ENCODE data around the gene PAMR1.
"Not testable (repeated sequence)": the region's sequence is repeated elsewhere in the genome, so short reads cannot be mapped to it uniquely, and the experiment has no call there.

PAMR1 gene

GRCh38 chr11:35522091-35522490, 3.3 kb downstream of the PAMR1 start:
- H3K27me3 ChIP-seq (replicated peaks; ENCODE audit: control insufficient read depth, insufficient read depth, low read length); H3K36me3 ChIP-seq (ENCODE audit: control insufficient read depth, insufficient read depth, low read length, severe bottlenecking); H3K9ac ChIP-seq (ENCODE audit: low read length); H3K4me3 ChIP-seq (ENCODE audit: low read length); H3K9me3 ChIP-seq (ENCODE audit: control insufficient read depth, low read length); DNase-seq (ENCODE audit: low read depth): not testable (repeated sequence)
- peaks cover 34% of the 10 kb centered on the region for H3K4me1 ChIP-seq (ENCODE audit: control insufficient read depth, insufficient read depth, low read length)

- Histone ChIP-seq H3K27me3 (replicated peaks; ENCODE audit: control insufficient read depth, insufficient read depth, low read length) (no peaks in the 10 kb centered on the region), H3K4me3 (ENCODE audit: low read length) (no peak overlapping the region), H3K4me1 (ENCODE audit: control insufficient read depth, insufficient read depth, low read length) (peaks cover 28% of the 10 kb centered on the region), H3K9ac (ENCODE audit: low read length) (no peak overlapping the region), H3K9me3 (ENCODE audit: control insufficient read depth, low read length) (no peaks in the 10 kb centered on the region), H3K36me3 (ENCODE audit: control insufficient read depth, insufficient read depth, low read length, severe bottlenecking) (no peaks in the 10 kb centered on the region)
- DNase-seq (ENCODE audit: low read depth): no peak
Observed at GRCh38 chr11:35520376-35520775, 5.0 kb downstream of the PAMR1 start.

- no peak overlapping the region for H3K4me3 ChIP-seq (ENCODE audit: low read length)
- H3K9ac ChIP-seq (ENCODE audit: low read length): no peak overlapping the region
- no peak for DNase-seq (ENCODE audit: low read depth)
- H3K9me3 ChIP-seq (ENCODE audit: control insufficient read depth, low read length): no peaks in the 10 kb centered on the region
- H3K4me1 ChIP-seq (ENCODE audit: control insufficient read depth, insufficient read depth, low read length): peaks cover 17% of the 10 kb centered on the region
- H3K27me3 ChIP-seq (replicated peaks; ENCODE audit: control insufficient read depth, insufficient read depth, low read length): no peaks in the 10 kb centered on the region
- H3K36me3 ChIP-seq (ENCODE audit: control insufficient read depth, insufficient read depth, low read length, severe bottlenecking): no peaks in the 10 kb centered on the region
Observed at GRCh38 chr11:35518766-35519165, 6.7 kb downstream of the PAMR1 start.

GRCh38 chr11:35517481-35517880, 7.9 kb downstream of the PAMR1 start:
- Histone ChIP-seq H3K4me3 (ENCODE audit: low read length) (no peak overlapping the region), H3K9ac (ENCODE audit: low read length) (no peak overlapping the region), H3K4me1 (ENCODE audit: control insufficient read depth, insufficient read depth, low read length) (peaks cover 6% of the 10 kb centered on the region), H3K27me3 (replicated peaks; ENCODE audit: control insufficient read depth, insufficient read depth, low read length) (no peaks in the 10 kb centered on the region), H3K36me3 (ENCODE audit: control insufficient read depth, insufficient read depth, low read length, severe bottlenecking) (no peaks in the 10 kb centered on the region), H3K9me3 (ENCODE audit: control insufficient read depth, low read length) (no peaks in the 10 kb centered on the region)
- no peak for DNase-seq (ENCODE audit: low read depth)

GRCh38 chr11:35516403-35516802, 9.0 kb downstream of the PAMR1 start:
- no peak overlapping the region for H3K4me3 ChIP-seq (ENCODE audit: low read length)
- no peaks in the 10 kb centered on the region for H3K9me3 ChIP-seq (ENCODE audit: control insufficient read depth, low read length)
- no peak for DNase-seq (ENCODE audit: low read depth)
- peaks cover 14% of the 10 kb centered on the region for H3K4me1 ChIP-seq (ENCODE audit: control insufficient read depth, insufficient read depth, low read length)
- H3K36me3 ChIP-seq (ENCODE audit: control insufficient read depth, insufficient read depth, low read length, severe bottlenecking): no peaks in the 10 kb centered on the region
- no peak overlapping the region for H3K9ac ChIP-seq (ENCODE audit: low read length)
- H3K27me3 ChIP-seq (replicated peaks; ENCODE audit: control insufficient read depth, insufficient read depth, low read length): no peaks in the 10 kb centered on the region

- no peaks in the 10 kb centered on the region for H3K27me3 ChIP-seq (replicated peaks; ENCODE audit: control insufficient read depth, insufficient read depth, low read length)
- peaks cover 20% of the 10 kb centered on the region for H3K4me1 ChIP-seq (ENCODE audit: control insufficient read depth, insufficient read depth, low read length)
- DNase-seq (ENCODE audit: low read depth): peak; percentile 85
- no peaks in the 10 kb centered on the region for H3K9me3 ChIP-seq (ENCODE audit: control insufficient read depth, low read length)
- no peak overlapping the region for H3K9ac ChIP-seq (ENCODE audit: low read length)
- no peaks in the 10 kb centered on the region for H3K36me3 ChIP-seq (ENCODE audit: control insufficient read depth, insufficient read depth, low read length, severe bottlenecking)
- no peak overlapping the region for H3K4me3 ChIP-seq (ENCODE audit: low read length)
Observed at GRCh38 chr11:35515224-35515623, 10.2 kb downstream of the PAMR1 start.

- peaks cover 20% of the 10 kb centered on the region for H3K4me1 ChIP-seq (ENCODE audit: control insufficient read depth, insufficient read depth, low read length)
- H3K9me3 ChIP-seq (ENCODE audit: control insufficient read depth, low read length): no peaks in the 10 kb centered on the region
- no peak overlapping the region for H3K9ac ChIP-seq (ENCODE audit: low read length)
- no peak overlapping the region for H3K4me3 ChIP-seq (ENCODE audit: low read length)
- no peaks in the 10 kb centered on the region for H3K36me3 ChIP-seq (ENCODE audit: control insufficient read depth, insufficient read depth, low read length, severe bottlenecking)
- DNase-seq (ENCODE audit: low read depth): no peak
- no peaks in the 10 kb centered on the region for H3K27me3 ChIP-seq (replicated peaks; ENCODE audit: control insufficient read depth, insufficient read depth, low read length)
Observed at GRCh38 chr11:35514481-35514880, 10.9 kb downstream of the PAMR1 start.

GRCh38 chr11:35511666-35512065, 13.8 kb downstream of the PAMR1 start:
- no peak overlapping the region for H3K4me3 ChIP-seq (ENCODE audit: low read length)
- H3K9me3 ChIP-seq (ENCODE audit: control insufficient read depth, low read length): peaks cover 5% of the 10 kb centered on the region
- H3K36me3 ChIP-seq (ENCODE audit: control insufficient read depth, insufficient read depth, low read length, severe bottlenecking): no peaks in the 10 kb centered on the region
- peaks cover 20% of the 10 kb centered on the region for H3K4me1 ChIP-seq (ENCODE audit: control insufficient read depth, insufficient read depth, low read length)
- no peaks in the 10 kb centered on the region for H3K27me3 ChIP-seq (replicated peaks; ENCODE audit: control insufficient read depth, insufficient read depth, low read length)
- peak; percentile 69 for DNase-seq (ENCODE audit: low read depth)
- no peak overlapping the region for H3K9ac ChIP-seq (ENCODE audit: low read length)

- peaks cover 5% of the 10 kb centered on the region for H3K9me3 ChIP-seq (ENCODE audit: control insufficient read depth, low read length)
- H3K4me1 ChIP-seq (ENCODE audit: control insufficient read depth, insufficient read depth, low read length): peaks cover 14% of the 10 kb centered on the region
- H3K9ac ChIP-seq (ENCODE audit: low read length): no peak overlapping the region
- DNase-seq (ENCODE audit: low read depth): no peak
- H3K27me3 ChIP-seq (replicated peaks; ENCODE audit: control insufficient read depth, insufficient read depth, low read length): no peaks in the 10 kb centered on the region
- no peak overlapping the region for H3K4me3 ChIP-seq (ENCODE audit: low read length)
- no peaks in the 10 kb centered on the region for H3K36me3 ChIP-seq (ENCODE audit: control insufficient read depth, insufficient read depth, low read length, severe bottlenecking)
Observed at GRCh38 chr11:35507688-35508087, 17.7 kb downstream of the PAMR1 start.

- no peak for DNase-seq (ENCODE audit: low read depth)
- Histone ChIP-seq H3K9ac (ENCODE audit: low read length) (no peak overlapping the region), H3K9me3 (ENCODE audit: control insufficient read depth, low read length) (no peaks in the 10 kb centered on the region), H3K4me1 (ENCODE audit: control insufficient read depth, insufficient read depth, low read length) (no peaks in the 10 kb centered on the region), H3K36me3 (ENCODE audit: control insufficient read depth, insufficient read depth, low read length, severe bottlenecking) (no peaks in the 10 kb centered on the region), H3K4me3 (ENCODE audit: low read length) (no peak overlapping the region), H3K27me3 (replicated peaks; ENCODE audit: control insufficient read depth, insufficient read depth, low read length) (no peaks in the 10 kb centered on the region)
Observed at GRCh38 chr11:35501776-35502175, 23.6 kb downstream of the PAMR1 start.

- no peaks in the 10 kb centered on the region for H3K36me3 ChIP-seq (ENCODE audit: control insufficient read depth, insufficient read depth, low read length, severe bottlenecking)
- no peak for DNase-seq (ENCODE audit: low read depth)
- H3K27me3 ChIP-seq (replicated peaks; ENCODE audit: control insufficient read depth, insufficient read depth, low read length): no peaks in the 10 kb centered on the region
- H3K4me3 ChIP-seq (ENCODE audit: low read length): no peak overlapping the region
- no peak overlapping the region for H3K9ac ChIP-seq (ENCODE audit: low read length)
- H3K4me1 ChIP-seq (ENCODE audit: control insufficient read depth, insufficient read depth, low read length): no peaks in the 10 kb centered on the region
- no peaks in the 10 kb centered on the region for H3K9me3 ChIP-seq (ENCODE audit: control insufficient read depth, low read length)
Observed at GRCh38 chr11:35500744-35501143, 24.7 kb downstream of the PAMR1 start.

- Histone ChIP-seq H3K4me1 (ENCODE audit: control insufficient read depth, insufficient read depth, low read length) (peaks cover 7% of the 10 kb centered on the region), H3K27me3 (replicated peaks; ENCODE audit: control insufficient read depth, insufficient read depth, low read length) (no peaks in the 10 kb centered on the region), H3K4me3 (ENCODE audit: low read length) (no peak overlapping the region), H3K36me3 (ENCODE audit: control insufficient read depth, insufficient read depth, low read length, severe bottlenecking) (no peaks in the 10 kb centered on the region), H3K9me3 (ENCODE audit: control insufficient read depth, low read length) (no peaks in the 10 kb centered on the region), H3K9ac (ENCODE audit: low read length) (no peak overlapping the region)
- no peak for DNase-seq (ENCODE audit: low read depth)
Observed at GRCh38 chr11:35496416-35496815, 29.0 kb downstream of the PAMR1 start.
